Neural cell (in vitro differentiated cells): ENCODE data around the gene ERC2. TPM values are rescaled to one million over a fixed set of nuclear protein-coding genes. Genes with fewer than 3 reads are reported as not detected.

Experiments
- H2AFZ ChIP-seq: fragments of 200-600, 300-800 bp; sonication (generic), shearing (Covaris generic); 2 replicates; pipeline ENCODE4 v1.6.0; 2014; ENCODE audit warnings: low read depth, mild to moderate bottlenecking, antibody characterized with exemption, low read length, moderate library complexity
- H3F3A ChIP-seq: fragments of 200-600 bp; shearing (Covaris generic); 2 replicates; pipeline ENCODE4 v1.6.1; 2016; ENCODE audit warnings: mild to moderate bottlenecking, moderate library complexity, mixed read lengths, antibody characterized with exemption, low read length; ENCODE audit not compliant: insufficient read depth, poor library complexity, severe bottlenecking
- H3K27ac ChIP-seq: fragments of 200-600, 300-800 bp; sonication (generic), shearing (Covaris generic); 2 replicates; pipeline ENCODE4 v1.5.1; 2014; ENCODE audit warnings: mild to moderate bottlenecking, low read length, moderate library complexity
- H3K27me3 ChIP-seq: fragments of 300-800, 200-600 bp; sonication (generic), shearing (Covaris generic); 2 replicates; pipeline ENCODE4 v1.6.0; 2014; ENCODE audit warnings: mild to moderate bottlenecking, low read depth, low read length, moderate library complexity; ENCODE audit not compliant: insufficient read depth
- H3K36me3 ChIP-seq: fragments of 300-800, 200-600 bp; sonication (generic), shearing (Covaris generic); 2 replicates; pipeline ENCODE4 v1.5.1; 2014; ENCODE audit warnings: mild to moderate bottlenecking, antibody characterized with exemption, low read length, moderate library complexity; ENCODE audit not compliant: insufficient read depth
- H3K4me2 ChIP-seq: fragments of 300-800, 200-600 bp; sonication (generic), shearing (Covaris generic); 2 replicates; pipeline ENCODE4 v1.6.0; 2014; ENCODE audit warnings: mild to moderate bottlenecking, low read length
- H3K4me3 ChIP-seq: fragments of 300-800, 200-600 bp; sonication (generic), shearing (Covaris generic); 2 replicates; pipeline ENCODE4 v1.5.1; 2014; ENCODE audit warnings: mild to moderate bottlenecking, low read length, moderate library complexity
- H3K79me2 ChIP-seq: fragments of 200-600 bp; shearing (Covaris generic); replicated peaks from 2 replicates; pipeline ENCODE4 v1.6.0; 2014; ENCODE audit warnings: mild to moderate bottlenecking, low read length, moderate library complexity; ENCODE audit not compliant: insufficient read depth
- H3K9ac ChIP-seq: fragments of 300-800, 200-600 bp; sonication (generic), shearing (Covaris generic); 2 replicates; pipeline ENCODE4 v1.6.1; 2016; ENCODE audit warnings: mild to moderate bottlenecking, low read length, mixed read lengths
- H3K9me2 ChIP-seq: fragments of 200-600 bp; shearing (Covaris generic); 2 replicates; pipeline ENCODE4 v1.6.1; 2016; ENCODE audit warnings: mild to moderate bottlenecking, low read length, mixed read lengths; ENCODE audit not compliant: insufficient read depth
- H3K9me3 ChIP-seq: fragments of 200-600, 300-800 bp; sonication (generic), shearing (Covaris generic); 2 replicates; pipeline ENCODE4 v1.6.1; 2016; ENCODE audit warnings: mild to moderate bottlenecking, mixed run types, low read length, moderate library complexity, mixed read lengths
- H4K20me1 ChIP-seq: fragments of 200-600 bp; shearing (Covaris generic); 2 replicates; pipeline ENCODE4 v1.6.1; 2016; ENCODE audit warnings: mild to moderate bottlenecking, mixed run types; ENCODE audit not compliant: insufficient read depth
- EP300 ChIP-seq: fragments of 450-650 bp; conservative IDR thresholded peaks from 2 replicates; pipeline ENCODE4 v1.6.1; 2014; ENCODE audit warnings: antibody characterized with exemption, mild to moderate bottlenecking, moderate library complexity; ENCODE audit not compliant: poor library complexity, severe bottlenecking
- EZH2 ChIP-seq: fragments of 200-600, 300-800 bp; shearing (Covaris generic), sonication (generic); IDR thresholded peaks from 2 replicates; pipeline ENCODE4 v1.6.1; 2014; ENCODE audit warnings: antibody characterized with exemption, low read length, borderline replicate concordance, mild to moderate bottlenecking; ENCODE audit not compliant: insufficient read depth, poor library complexity, severe bottlenecking
- MXI1 ChIP-seq: fragments of 450-650 bp; conservative IDR thresholded peaks from 2 replicates; pipeline ENCODE4 v1.6.1; 2014; ENCODE audit warnings: antibody characterized with exemption, mild to moderate bottlenecking; ENCODE audit not compliant: poor library complexity, severe bottlenecking
- POLR2AphosphoS5 ChIP-seq: IDR thresholded peaks from 2 replicates; pipeline ENCODE4 v1.6.1; 2012
- RAD21 ChIP-seq: fragments of 450-650 bp; conservative IDR thresholded peaks from 2 replicates; pipeline ENCODE4 v1.6.1; 2014; ENCODE audit warnings: antibody characterized with exemption, mild to moderate bottlenecking, moderate library complexity
- SMC3 ChIP-seq: fragments of 450-650 bp; conservative IDR thresholded peaks from 2 replicates; pipeline ENCODE4 v1.6.1; 2014; ENCODE audit warnings: antibody characterized with exemption, mild to moderate bottlenecking, moderate library complexity; ENCODE audit not compliant: poor library complexity
- TAF1 ChIP-seq: IDR thresholded peaks from 2 replicates; pipeline ENCODE4 v1.6.1; 2012; ENCODE audit warnings: low read depth
- polyA plus RNA-seq: library from polyadenylated mRNA; depleted of rRNA; stranded (reverse); fragments of >200 nt; gene quantifications from 2 replicates; pipeline ENCODE4 v1.2.3, GENCODE V29; 2014
- TF ChIP-seq, protein P1 (sequence below): fragments of 450-650 bp; IDR thresholded peaks from 2 replicates; pipeline ENCODE4 v1.5.1; 2014; ENCODE audit warnings: antibody characterized with exemption, mild to moderate bottlenecking, moderate library complexity; ENCODE audit not compliant: poor library complexity, severe bottlenecking
- TF ChIP-seq, protein P2 (sequence below): IDR thresholded peaks from 2 replicates; pipeline ENCODE4 v1.6.1; 2012; ENCODE audit warnings: borderline replicate concordance

The ERC2 gene
- polyA plus RNA-seq, 1 donor from 2014 or later, result 60.4 TPM

DNA sequence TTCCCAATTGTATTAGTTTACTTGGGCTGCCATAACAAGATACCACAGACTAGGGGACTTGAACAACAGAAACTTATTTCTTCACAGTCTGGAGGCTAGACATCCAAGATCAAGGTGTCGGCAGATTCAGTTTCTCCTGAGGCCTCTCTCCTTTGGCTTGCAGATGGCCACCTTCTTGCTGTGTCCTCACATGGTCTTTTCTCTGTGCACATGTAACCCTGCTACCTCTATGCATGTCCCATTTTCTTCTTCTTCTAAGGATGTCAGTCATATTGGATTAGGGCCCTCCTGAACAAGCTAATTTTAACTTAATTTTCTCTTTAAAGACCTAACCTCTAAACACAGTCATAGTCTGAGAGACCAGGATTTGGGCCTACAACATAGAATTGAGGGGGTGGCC is 644.4 kb downstream of the ERC2 start:
- no peaks in the 10 kb centered on the region for H3K36me3 ChIP-seq
- H2AFZ ChIP-seq, result no peak overlapping the region
- H3K9me3 ChIP-seq, result no peaks in the 10 kb centered on the region
- H3K4me2 ChIP-seq, result no peak overlapping the region
- H3K27me3 ChIP-seq, result no peaks in the 10 kb centered on the region
- H3K9ac ChIP-seq, result no peak overlapping the region
- TF ChIP-seq MXI1, result no peak
- H3F3A ChIP-seq, result no peaks in the 10 kb centered on the region
- no peaks in the 10 kb centered on the region for H3K9me2 ChIP-seq
- H3K4me3 ChIP-seq, result no peak overlapping the region
- H3K27ac ChIP-seq, result no peak overlapping the region
- H4K20me1 ChIP-seq, result no peaks in the 10 kb centered on the region
- no peaks in the 10 kb centered on the region for H3K79me2 ChIP-seq

DNA sequence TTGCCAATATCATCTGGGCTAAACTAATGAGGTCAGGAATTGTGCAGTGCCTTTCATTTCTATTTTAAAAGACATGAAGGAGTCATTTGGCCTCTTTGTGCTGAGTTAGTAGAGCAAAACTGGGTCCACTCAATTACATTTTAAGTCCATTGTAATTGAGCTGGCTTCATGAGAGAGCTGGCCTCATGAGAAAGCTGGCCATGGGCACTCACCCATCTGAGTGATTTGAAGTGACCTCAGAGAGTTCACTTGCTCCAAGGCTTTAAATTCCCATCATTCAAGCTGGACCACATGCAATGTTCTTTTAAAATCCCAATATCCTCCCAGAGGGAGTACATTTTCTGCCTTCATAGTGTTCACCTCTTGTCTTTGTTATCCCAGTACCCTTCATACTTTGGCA is 645.3 kb downstream of the ERC2 start:
- Histone ChIP-seq H3K9me3 (no peaks in the 10 kb centered on the region), H3K4me3 (no peak overlapping the region), H3K4me2 (no peak overlapping the region), H4K20me1 (no peaks in the 10 kb centered on the region), H3K9ac (no peak overlapping the region), H3K27ac (no peak overlapping the region), H3K79me2 (no peaks in the 10 kb centered on the region), H3K9me2 (no peaks in the 10 kb centered on the region), H3K36me3 (no peaks in the 10 kb centered on the region), H3K27me3 (no peaks in the 10 kb centered on the region), H2AFZ (no peak overlapping the region), H3F3A (no peaks in the 10 kb centered on the region)
- no peak for TF ChIP-seq SMC3
- no peak for TF ChIP-seq MXI1
- TF ChIP-seq TAF1, result no peak
- TF ChIP-seq EZH2, result no peak
- TF ChIP-seq, protein P1, sequence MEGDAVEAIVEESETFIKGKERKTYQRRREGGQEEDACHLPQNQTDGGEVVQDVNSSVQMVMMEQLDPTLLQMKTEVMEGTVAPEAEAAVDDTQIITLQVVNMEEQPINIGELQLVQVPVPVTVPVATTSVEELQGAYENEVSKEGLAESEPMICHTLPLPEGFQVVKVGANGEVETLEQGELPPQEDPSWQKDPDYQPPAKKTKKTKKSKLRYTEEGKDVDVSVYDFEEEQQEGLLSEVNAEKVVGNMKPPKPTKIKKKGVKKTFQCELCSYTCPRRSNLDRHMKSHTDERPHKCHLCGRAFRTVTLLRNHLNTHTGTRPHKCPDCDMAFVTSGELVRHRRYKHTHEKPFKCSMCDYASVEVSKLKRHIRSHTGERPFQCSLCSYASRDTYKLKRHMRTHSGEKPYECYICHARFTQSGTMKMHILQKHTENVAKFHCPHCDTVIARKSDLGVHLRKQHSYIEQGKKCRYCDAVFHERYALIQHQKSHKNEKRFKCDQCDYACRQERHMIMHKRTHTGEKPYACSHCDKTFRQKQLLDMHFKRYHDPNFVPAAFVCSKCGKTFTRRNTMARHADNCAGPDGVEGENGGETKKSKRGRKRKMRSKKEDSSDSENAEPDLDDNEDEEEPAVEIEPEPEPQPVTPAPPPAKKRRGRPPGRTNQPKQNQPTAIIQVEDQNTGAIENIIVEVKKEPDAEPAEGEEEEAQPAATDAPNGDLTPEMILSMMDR, result no peak
- no peak for TF ChIP-seq POLR2AphosphoS5

DNA sequence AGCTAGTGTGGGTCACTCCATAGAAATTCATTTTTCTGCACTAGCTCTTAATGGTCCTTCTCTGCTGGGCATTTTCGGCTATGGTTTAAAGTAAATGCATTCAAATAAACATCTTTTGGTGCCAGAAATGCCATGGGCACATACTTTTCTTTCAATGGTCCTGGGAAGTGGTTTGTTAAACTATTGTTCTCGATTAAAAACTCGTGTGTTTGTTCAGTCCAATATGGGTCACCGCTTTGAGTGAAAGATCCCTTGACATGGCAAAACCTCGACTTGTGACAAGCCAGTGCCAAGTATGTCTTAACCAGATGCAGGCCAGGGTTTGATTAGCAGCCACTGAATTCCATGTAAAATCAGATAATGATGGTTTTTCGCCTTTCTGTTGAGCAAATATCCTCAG is 649.3 kb downstream of the ERC2 start:
- no peaks in the 10 kb centered on the region for H4K20me1 ChIP-seq
- no peaks in the 10 kb centered on the region for H3F3A ChIP-seq
- TF ChIP-seq EP300, result no peak
- no peak overlapping the region for H3K9ac ChIP-seq
- H3K4me3 ChIP-seq, result no peak overlapping the region
- no peaks in the 10 kb centered on the region for H3K36me3 ChIP-seq
- H3K79me2 ChIP-seq, result no peaks in the 10 kb centered on the region
- no peak overlapping the region for H3K27ac ChIP-seq
- H3K27me3 ChIP-seq, result no peaks in the 10 kb centered on the region
- H3K9me3 ChIP-seq, result no peaks in the 10 kb centered on the region
- H3K9me2 ChIP-seq, result no peaks in the 10 kb centered on the region
- no peak overlapping the region for H2AFZ ChIP-seq
- no peak overlapping the region for H3K4me2 ChIP-seq

DNA sequence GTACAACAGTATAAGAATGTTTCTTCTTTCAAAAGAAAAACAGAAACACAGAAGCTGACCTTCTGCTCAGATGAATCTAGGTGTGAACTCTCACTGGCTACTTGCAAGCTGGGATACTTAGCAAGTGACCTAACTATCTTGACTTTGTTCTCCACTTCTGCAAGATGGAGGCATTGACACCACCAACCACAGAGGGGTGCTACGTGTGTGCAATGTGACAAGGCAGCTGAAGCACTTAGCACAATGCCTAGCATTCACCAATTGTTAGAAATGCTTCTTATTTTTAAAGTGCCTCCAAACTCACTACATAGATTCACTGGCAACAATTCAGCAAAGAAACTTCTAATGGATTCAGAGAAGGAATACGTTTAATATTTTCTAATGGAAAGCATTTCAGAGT is 649.8 kb downstream of the ERC2 start:
- Histone ChIP-seq H3K36me3 (no peaks in the 10 kb centered on the region), H3K4me2 (no peak overlapping the region), H3K4me3 (no peak overlapping the region), H4K20me1 (no peaks in the 10 kb centered on the region), H2AFZ (no peak overlapping the region), H3K9me2 (no peaks in the 10 kb centered on the region), H3K27me3 (no peaks in the 10 kb centered on the region), H3K9me3 (no peaks in the 10 kb centered on the region), H3F3A (no peaks in the 10 kb centered on the region), H3K27ac (no peak overlapping the region), H3K9ac (no peak overlapping the region), H3K79me2 (no peaks in the 10 kb centered on the region)
- TF ChIP-seq POLR2AphosphoS5, result no peak
- TF ChIP-seq MXI1, result no peak
- no peak for TF ChIP-seq TAF1
- no peak for TF ChIP-seq SMC3
- no peak for TF ChIP-seq RAD21
- TF ChIP-seq, protein P2, sequence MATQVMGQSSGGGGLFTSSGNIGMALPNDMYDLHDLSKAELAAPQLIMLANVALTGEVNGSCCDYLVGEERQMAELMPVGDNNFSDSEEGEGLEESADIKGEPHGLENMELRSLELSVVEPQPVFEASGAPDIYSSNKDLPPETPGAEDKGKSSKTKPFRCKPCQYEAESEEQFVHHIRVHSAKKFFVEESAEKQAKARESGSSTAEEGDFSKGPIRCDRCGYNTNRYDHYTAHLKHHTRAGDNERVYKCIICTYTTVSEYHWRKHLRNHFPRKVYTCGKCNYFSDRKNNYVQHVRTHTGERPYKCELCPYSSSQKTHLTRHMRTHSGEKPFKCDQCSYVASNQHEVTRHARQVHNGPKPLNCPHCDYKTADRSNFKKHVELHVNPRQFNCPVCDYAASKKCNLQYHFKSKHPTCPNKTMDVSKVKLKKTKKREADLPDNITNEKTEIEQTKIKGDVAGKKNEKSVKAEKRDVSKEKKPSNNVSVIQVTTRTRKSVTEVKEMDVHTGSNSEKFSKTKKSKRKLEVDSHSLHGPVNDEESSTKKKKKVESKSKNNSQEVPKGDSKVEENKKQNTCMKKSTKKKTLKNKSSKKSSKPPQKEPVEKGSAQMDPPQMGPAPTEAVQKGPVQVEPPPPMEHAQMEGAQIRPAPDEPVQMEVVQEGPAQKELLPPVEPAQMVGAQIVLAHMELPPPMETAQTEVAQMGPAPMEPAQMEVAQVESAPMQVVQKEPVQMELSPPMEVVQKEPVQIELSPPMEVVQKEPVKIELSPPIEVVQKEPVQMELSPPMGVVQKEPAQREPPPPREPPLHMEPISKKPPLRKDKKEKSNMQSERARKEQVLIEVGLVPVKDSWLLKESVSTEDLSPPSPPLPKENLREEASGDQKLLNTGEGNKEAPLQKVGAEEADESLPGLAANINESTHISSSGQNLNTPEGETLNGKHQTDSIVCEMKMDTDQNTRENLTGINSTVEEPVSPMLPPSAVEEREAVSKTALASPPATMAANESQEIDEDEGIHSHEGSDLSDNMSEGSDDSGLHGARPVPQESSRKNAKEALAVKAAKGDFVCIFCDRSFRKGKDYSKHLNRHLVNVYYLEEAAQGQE, result no peak
- TF ChIP-seq, protein P1, result no peak
- no peak for TF ChIP-seq EZH2
- no peak for TF ChIP-seq EP300
